HS-27A (cell line): ENCODE measurements around the gene PARN.
"Not testable (repeated sequence)": the region's sequence is repeated elsewhere in the genome, so short reads cannot be mapped to it uniquely, and the experiment has no call there.

Experiments
- DNase-seq: peaks from one replicate; pipeline ENCODE4 v3.0.0-alpha.2; 2012; ENCODE audit warnings: low read depth, missing footprints

The PARN gene, protein sequence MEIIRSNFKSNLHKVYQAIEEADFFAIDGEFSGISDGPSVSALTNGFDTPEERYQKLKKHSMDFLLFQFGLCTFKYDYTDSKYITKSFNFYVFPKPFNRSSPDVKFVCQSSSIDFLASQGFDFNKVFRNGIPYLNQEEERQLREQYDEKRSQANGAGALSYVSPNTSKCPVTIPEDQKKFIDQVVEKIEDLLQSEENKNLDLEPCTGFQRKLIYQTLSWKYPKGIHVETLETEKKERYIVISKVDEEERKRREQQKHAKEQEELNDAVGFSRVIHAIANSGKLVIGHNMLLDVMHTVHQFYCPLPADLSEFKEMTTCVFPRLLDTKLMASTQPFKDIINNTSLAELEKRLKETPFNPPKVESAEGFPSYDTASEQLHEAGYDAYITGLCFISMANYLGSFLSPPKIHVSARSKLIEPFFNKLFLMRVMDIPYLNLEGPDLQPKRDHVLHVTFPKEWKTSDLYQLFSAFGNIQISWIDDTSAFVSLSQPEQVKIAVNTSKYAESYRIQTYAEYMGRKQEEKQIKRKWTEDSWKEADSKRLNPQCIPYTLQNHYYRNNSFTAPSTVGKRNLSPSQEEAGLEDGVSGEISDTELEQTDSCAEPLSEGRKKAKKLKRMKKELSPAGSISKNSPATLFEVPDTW

DNA sequence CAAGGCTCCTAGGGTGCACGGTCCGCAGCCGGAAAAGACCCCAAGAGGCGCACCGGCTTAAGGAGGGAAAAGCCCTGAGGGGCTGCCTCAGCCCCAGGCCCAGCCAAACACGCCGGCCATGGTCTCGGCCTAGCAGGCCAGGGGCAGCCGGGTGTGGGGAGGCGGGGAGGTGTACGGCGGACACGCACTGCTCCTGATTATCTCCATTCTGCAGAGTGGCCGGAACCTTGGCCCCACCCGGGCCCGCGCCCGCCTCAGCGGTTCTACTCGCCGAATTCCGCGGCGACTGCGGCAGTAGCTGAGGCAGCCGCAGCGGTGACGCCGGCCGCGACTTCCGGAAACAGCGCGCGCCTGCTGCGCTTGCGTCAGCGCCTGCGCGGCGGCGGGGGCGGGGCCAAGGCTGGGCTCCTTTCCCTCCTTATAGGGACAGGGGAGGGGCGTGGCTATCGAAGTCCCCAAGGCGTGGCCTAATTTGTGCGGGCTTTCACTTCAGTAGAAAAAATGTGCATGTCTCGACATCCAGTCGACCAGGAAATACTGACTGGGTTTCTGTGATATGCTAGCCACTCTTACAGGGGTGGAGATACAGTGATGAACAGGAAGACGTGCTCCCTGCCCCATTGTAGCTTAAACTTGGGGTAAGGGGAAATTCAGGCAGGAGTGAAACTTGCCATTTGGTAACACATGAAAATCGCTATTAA lies at the start of gene PARN:
TSS of gene PARN (minus strand) at position 342 of the 701 bp plus-strand sequence. CDS start at position 207, 135 bp downstream.
- DNase-seq = peak; percentile 85

DNA sequence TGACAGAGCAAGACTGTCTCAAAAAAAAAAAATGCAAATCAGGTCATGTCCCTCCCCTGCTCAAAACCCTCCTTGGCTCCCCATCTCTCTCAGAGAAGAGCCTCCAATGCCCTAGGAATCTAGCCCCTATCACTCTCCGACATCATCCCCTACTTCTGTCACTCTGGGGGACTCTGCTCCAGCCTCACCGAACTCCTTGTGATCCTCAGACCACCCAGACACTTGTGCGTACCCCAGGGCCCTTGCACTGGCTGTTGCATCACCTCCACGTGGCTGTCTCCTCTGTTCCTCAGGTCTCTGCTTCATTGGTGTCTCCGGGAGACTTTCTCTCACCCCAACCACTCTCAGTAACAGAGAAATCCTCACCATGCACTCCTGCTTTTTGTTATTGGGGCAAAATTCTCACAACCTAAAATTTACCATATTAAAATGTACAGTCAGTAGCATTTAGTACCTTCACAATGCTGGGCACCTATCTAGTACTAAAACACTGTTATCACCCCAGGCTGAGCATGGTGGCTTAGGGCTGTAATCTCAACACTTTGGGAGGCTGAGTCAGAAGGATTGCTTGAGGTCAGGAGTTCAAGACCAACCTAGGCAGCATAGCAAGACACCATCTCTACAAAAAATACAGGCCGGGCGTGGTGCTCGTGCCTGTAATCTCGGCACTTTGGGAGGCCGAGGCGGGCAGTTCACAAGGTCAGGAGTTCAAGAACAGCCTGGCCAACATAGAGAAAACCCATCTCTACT lies 48.9 kb upstream of the PARN start:
- no peak for DNase-seq

DNA sequence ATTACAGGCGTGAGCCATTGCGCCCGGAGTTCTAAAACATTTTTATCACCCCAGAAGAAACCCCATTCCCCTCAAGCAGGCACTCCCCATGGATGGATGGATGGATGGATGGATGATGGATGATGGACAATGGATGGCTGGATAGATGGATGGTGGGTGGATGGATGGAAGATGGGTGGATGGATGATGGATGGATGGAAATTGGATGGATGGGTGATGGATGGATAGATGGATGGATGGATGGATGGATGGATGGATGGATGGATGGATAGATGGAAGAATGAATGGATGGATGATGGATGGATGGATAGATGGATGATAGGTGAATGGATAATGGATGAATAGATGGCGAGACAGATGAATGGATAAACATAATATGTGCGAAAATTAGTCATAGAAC lies 47.6 kb upstream of the PARN start:
- no peak for DNase-seq

DNA sequence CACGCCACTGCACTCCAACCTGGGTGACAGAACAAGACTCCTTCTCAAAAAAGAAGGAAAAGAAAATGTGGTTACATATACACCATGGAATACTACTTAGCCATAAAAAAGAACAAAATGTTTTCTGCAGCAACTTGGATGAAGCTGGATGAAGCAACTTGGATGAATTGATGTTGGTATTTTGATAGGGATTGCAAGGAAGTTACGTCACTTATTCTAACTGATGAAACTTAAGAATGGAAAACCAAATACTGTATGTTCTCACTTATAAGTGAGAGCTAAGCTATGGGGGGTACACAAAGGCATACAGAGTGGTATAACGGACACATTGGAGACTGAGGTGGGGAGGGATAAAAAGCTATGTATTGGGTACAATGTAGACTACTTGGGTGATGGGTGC lies 46.6 kb upstream of the PARN start:
- no peak for DNase-seq

DNA sequence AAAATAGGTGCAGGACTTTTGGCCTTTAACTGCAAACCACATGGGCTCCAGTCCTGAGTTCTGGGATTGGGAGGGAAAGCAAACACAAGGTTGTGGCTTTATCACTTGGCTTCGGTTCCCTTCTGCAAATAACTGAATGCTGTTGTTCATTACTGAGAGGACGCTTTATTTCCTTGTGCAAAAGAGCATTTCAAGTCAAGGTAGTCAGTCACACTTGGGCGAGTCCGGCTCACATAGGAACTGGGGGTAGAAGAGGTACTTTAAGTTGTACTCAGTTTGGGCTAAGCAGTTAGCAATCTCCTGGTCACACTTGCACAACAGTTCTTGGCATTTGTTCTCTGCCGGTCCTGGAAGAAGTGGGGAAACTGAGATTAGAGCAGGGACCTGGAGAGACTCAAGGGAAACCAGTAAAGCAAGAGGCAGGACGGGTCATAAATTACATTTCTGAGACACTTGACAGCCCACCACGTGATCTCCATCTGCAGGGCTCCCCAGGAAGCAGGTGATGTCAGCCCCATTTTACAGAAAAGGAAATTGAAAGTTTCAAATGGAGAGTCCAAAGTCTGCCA lies 42.4 kb upstream of the PARN start:
- DNase-seq = no peak

DNA sequence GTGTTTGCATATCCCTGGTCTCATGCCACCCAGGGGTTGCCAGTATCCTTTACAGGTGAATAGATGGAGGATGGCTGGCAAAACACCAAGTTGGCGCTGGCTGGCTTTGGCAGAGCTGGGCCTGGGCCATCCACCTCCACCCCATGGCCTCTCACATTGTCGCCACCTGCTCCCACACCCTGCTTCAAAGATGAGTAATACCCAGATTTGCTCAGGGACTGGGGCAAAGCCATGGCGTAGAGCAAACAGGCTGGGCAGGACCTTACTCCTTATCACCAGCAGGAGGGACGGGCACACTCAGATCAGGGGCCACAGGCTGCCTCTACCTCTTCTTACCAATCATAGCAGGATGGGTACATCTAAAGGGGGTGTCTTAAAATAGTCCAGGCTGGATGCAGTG lies 39.7 kb upstream of the PARN start:
- DNase-seq = no peak

DNA sequence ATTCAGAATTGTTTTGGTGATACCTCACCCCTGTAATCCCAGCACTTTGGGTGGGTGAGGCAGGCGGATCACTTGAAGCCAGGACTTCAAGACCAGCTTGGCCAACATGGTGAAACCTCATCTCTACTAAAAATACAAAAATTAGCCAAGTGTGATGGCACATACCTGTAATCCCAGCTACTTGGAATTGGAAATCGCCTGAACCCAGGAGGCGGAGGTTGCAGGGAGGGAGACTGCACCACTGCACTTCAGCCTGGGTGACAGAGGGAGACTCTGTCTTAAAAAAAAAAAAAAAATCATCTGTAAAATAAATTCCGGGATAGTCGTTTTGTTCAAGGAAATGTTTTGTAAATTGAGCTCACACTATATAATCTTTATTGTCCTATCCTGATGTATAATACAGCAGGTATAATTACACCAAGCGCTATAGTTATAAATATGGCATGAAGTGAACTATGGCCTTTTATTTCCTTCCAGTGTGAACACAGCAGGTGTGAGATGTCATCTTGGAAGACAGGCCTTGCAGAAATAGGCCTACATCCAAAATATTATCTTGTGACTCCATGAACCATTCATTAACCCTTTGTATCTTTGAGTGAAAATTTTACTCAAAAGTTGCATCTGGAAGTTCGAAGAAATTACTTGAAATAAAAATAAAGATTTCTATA lies 38.6 kb upstream of the PARN start:
- no peak for DNase-seq

DNA sequence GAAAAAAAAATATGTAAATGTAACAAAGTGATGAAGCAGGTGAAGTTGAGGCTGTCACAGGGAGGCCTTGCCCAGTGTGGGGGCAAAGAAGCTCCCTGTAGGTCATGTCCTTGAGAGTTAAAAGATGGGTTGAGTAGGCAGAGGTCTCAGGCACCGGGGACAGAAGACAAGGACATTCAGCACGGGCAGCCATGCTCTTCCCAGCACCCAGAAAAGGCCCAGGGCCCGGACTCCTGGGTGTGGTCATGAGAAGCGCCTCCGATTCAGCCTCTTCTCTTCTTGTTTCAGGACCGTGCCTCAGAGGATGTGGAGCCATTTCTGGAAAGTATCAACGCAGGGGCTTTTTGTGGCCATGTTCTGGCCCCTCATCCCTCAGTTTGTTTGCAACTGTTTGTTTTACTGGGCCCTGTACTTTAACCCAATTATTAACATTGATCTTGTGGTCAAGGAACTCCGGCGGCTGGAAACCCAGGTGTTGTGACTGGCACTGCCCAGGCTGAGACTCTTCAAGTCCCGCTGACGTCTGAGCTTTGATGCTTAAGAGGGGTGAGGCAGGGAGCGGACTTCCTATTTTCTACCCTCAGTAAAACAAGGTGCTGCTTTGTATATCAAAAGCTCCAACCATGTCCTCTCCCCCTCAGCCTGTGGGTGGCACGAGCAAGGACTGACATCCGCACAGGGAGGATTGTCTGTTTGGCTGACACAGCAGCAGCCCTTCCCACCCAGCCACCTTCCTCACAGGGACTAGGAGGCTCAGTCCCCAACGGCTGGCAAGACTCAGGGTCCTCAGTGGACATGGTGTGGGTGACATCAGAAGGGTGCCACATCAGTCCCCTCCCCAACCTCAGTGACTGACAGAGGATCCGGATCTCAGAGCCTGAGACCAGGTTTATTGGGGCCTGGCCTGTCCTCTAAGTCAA lies 37.5 kb upstream of the PARN start:
- DNase-seq = no peak

DNA sequence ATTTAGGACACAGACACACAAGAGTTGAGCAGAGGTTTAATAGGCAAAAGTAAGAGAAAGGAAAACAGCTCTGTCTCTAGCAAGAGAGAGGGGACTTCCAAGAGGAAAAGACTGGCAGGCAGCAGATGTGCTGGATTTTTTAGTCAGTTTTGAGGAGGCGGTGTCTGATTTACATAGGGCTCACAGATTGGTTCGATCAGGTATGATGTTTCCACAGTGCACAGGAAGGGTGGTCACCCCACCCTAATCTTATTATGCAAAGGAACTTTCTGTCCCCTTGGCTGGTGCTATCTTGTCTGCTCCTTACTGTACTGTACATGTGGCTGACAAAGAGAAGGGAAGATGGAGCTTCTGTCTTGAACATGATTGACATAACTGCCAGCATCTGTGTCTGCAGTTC lies 28.0 kb upstream of the PARN start:
- DNase-seq = no peak

DNA sequence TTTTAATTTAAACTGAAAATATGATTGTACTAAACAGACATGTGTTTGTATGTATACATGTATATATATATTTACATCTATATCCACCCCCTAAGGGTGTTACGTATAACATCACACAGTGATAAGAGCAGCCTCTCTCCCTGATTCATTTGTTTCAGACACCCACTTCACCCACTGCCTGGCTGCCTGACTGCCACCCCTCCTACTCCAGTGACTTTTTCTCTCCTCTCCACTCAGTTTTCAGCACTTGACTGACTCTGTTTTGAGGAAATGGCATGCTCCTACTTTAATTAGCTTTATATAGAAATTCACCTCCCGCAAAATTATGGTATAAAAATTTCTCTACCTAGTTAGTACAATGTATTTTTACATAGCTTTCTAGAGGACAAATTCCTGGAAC lies 22.7 kb upstream of the PARN start:
- DNase-seq = no peak

DNA sequence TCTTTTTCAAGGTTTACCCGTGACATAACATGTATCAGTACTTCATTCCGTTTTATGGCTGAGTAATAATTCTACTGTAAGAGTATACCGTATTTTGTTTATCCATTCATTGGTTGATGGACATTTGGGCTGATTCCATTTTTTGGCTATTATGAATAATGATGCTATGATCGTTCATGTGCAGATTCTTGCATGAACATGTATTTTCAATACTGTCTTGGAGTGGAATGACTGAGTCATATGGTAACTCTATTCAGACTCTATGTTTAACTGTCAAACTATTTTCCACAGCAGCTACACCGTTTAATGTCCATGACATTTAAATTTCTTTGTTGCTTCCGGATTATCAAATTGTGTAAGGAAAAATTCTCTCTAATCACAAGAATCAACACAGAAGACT lies 20.6 kb upstream of the PARN start:
- no peak for DNase-seq

DNA sequence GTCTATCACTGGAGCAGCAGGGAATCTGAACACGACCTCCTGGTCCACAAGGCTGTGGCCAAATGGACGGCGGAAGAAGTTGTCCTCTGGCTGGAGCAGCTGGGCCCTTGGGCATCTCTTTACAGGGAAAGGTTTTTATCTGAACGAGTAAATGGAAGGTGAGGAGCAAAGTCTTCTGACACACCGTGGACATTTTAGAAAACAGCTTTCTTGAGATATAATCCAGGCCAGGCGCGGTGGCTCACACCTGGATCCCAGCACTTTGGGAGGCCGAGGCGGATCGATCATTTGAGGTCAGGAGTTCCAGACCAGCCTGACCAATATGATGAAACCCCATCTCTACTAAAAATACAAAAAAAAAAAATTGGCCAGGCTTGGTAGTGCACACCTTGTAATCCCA lies 19.8 kb upstream of the PARN start:
- no peak for DNase-seq

DNA sequence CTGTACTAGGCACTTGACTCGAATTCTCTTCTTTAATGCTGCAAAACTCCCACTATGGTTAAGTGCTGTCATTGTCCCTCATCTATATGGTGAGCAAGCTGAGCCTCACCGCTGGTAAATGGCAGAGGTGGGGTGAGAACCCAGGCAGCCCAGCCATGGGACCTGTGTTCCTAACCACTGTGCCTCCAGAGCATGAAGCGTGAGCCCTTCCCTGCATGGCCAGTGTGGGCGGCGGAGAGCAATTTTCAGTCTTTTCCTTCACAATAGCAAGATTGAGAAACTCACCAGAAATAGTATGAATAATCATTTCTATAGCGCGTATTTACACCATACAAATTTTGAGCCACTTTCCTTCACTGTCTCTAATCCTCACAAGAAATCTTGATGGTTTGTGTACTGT lies 11.9 kb upstream of the PARN start:
- DNase-seq = no peak

DNA sequence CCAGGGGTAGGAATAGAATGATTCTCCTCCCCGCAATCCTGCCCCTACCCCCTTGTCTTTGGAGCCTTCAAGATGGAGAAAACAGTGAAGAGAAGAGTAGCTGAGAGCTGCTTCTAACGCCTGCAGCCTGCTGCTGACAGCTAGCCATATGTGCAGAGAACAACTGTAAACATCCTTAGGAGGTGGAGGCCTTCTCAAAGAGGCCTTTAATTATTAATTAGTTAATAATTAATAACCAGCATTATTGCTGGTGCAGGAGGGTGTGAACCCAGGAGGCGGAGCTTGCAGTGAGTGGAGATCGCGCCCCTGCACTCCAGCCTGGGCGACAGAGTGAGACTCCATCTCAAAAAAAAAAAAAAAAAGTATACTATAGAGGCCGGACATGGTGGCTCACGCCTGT lies 11.1 kb upstream of the PARN start:
- DNase-seq = no peak

DNA sequence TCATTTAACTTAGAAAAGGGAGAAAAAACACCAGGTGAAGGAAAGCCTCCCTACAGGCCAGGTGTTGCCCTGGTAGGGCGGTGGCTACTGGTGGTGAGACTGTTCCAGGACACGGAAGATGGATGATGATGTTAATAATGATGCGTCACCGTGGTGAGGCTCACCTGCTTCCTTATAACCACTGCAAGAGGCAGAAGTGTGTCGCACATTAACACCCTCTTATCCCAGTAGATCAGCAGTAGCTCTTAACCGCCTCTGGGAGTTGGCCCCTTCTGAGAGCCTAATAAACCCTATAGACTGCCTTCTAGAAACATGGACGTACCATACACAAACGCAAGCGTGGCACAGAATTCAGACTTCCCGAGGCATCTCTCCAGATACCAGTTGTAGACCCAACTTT lies 10.5 kb upstream of the PARN start:
- DNase-seq = no peak

DNA sequence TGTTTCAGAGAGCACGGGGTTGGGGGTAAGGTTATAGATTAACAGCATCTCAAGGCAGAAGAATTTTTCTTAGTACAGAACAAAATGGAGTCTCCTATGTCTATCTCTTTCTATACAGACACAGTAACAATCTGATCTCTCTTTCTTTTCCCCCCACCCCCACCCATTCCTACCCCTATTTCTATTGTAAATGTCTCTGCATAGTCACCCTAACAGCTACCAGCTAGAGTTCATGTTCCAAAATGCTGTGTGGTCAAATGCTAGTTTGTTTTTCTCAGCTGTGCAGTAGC lies 6.8 kb upstream of the PARN start:
- DNase-seq = not testable (repeated sequence)

DNA sequence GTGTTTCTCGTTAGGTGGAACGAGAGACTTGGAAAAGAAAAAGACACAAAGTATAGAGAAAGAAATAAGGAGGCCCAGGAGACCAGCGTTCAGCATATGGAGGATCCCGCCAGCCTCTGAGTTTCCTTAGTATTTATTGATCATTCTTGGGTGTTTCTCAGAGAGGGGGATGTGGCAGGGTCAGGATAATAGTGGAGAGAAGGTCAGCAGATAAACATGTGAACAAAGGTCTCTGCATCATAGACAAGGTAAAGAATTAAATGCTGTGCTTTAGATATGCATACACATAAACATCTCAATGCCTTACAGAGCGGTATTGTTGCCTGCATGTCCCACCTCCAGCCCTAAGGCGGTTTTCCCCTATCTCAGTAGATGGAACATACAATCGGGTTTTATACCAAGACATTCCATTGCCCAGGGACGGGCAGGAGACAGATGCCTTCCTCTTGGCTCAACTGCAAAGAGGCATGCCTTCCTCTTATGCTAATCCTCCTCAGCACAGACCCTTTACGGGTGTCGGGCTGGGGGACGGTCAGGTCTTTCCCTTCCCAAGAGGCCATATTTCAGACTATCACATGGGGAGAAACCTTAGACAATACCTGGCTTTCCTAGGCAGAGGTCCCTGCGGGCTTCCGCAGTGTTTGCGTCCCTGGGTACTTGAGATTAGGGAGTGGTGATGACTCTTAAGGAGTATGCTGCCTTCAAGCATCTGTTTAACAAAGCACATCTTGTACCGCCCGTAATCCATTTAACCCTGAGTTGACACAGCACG lies 6.3 kb upstream of the PARN start:
- not testable (repeated sequence) for DNase-seq

DNA sequence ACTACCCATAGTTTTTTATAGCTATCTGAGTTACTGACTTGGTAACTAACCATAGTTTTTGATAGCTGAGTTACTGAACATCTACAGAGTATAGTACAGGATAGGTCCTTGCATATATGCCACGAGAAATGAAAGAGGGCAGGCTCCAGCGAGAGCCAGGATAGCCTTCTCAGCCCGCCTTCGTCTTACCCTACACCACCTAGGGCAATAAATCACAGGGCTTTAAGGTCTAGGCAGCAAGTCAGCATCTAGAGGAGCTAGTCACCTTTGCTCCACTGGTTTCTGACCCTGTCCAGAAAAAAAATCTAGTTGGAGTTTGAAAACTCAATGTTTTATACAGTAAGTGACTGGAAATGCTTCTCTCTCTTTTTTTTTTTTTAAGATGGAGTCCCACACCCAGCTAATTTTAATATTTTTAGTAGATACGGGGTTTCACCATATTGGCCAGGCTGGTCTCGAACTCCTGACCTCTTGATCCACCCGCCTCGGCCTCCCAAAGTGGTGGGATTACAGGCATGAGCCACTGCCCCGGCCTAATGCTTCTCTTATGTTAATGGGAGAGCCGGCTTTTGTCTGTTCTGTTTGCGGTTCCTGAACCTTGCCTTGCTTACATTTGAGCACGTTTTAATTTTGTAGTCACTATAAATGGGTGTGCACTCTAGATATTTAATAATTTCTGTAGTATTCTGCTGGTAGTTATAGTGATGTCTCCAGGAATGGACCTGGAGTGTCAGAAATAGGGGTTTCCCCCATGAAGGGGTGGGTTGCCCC lies 5.5 kb upstream of the PARN start:
- no peak for DNase-seq

DNA sequence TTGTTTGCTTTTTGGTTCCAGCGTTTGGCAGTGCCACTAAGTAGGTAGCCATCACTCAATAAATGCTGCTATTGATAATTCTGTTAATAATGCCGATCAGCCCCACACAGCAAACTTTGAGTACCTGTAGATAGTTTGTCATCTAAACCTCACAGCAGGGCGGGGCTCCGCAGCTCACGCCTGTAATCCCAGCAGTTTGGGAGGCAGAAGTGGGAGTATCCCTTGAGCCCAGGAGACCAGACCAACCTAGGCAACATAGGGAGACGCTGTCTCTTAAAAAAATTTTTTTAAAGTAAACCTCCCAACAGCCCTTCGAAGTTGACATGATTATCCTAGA lies 4.3 kb upstream of the PARN start:
- DNase-seq = no peak
